Spleen (tissue), 11 donors: ENCODE data around the gene CPT1A. TPM values are rescaled to one million over a fixed set of nuclear protein-coding genes. Genes with fewer than 3 reads are reported as not detected.
A peak's percentile ranks its signal among the peaks of the same experiment; 100 is the strongest.

Experiments
- DNase-seq: peaks from one replicate; pipeline ENCODE4 v3.0.0-alpha.2; 2020
- H3K27ac ChIP-seq, 8 donors: fragments of 200-600 bp; sonication (generic) in 7 of 8; 1 replicate in 4 of 8; 2 replicates in 4 of 8; pipeline versions ENCODE4 v1.5.0 to v1.8.0; 2016 to 2021; ENCODE audit warnings: inconsistent platforms in 4 of 8, mild to moderate bottlenecking in 4 of 8, moderate library complexity in 1 of 8
- H3K27me3 ChIP-seq, 7 donors: fragments of 200-600 bp; sonication (generic) in 6 of 7; replicated peaks in 1 of 7; 1 replicate in 4 of 7; 2 replicates in 3 of 7; pipeline versions ENCODE4 v1.5.0 to v1.8.0; 2016 to 2021; ENCODE audit warnings: inconsistent platforms in 3 of 7, mild to moderate bottlenecking in 1 of 7
- H3K36me3 ChIP-seq, 6 donors: fragments of 200-600 bp; sonication (generic) in 5 of 6; 1 replicate in 4 of 6; 2 replicates in 2 of 6; pipeline versions ENCODE4 v1.5.0 to v1.8.0; 2016 to 2021; ENCODE audit warnings: inconsistent platforms in 2 of 6
- H3K4me1 ChIP-seq, 6 donors: fragments of 200-600 bp; sonication (generic) in 5 of 6; 1 replicate in 3 of 6; 2 replicates in 3 of 6; pipeline versions ENCODE4 v1.5.0 to v1.8.0; 2016 to 2021; ENCODE audit warnings: inconsistent platforms in 3 of 6
- H3K4me3 ChIP-seq, 8 donors: fragments of 200-600 bp; sonication (generic) in 7 of 8; 1 replicate in 4 of 8; 2 replicates in 4 of 8; pipeline versions ENCODE4 v1.5.0 to v1.8.0; 2016 to 2021; ENCODE audit warnings: inconsistent platforms in 4 of 8, mild to moderate bottlenecking in 4 of 8, moderate library complexity in 2 of 8
- H3K9me3 ChIP-seq, 8 donors: fragments of 200-600 bp; sonication (generic) in 7 of 8; 1 replicate in 4 of 8; 2 replicates in 4 of 8; pipeline versions ENCODE4 v1.5.0 to v1.8.0; 2016 to 2021; ENCODE audit warnings: inconsistent platforms in 4 of 8
- CTCF ChIP-seq, 11 experiments: fragments of 200-600 bp in 7 of 11; fragments of 450-650 bp in 4 of 11; sonication (generic) in 4 of 11; IDR thresholded peaks in 8 of 11; conservative IDR thresholded peaks in 3 of 11; 1 replicate in 7 of 11; 2 replicates in 4 of 11; pipeline versions ENCODE4 v1.4.0 to v1.8.0; 2016 to 2021; ENCODE audit warnings: antibody characterized with exemption in 11 of 11, inconsistent platforms in 4 of 11, mild to moderate bottlenecking in 1 of 11
- POLR2A ChIP-seq, 3 donors: fragments of 450-650 bp; IDR thresholded peaks; one replicate each; pipeline ENCODE4 v1.5.1; 2017; ENCODE audit warnings: antibody characterized with exemption in 3 of 3, mild to moderate bottlenecking in 1 of 3
- POLR2AphosphoS5 ChIP-seq, 3 donors: sonication (generic); formaldehyde crosslinking; IDR thresholded peaks; one replicate each; pipeline ENCODE4 v1.5.1; 2017; ENCODE audit warnings: antibody characterized with exemption in 3 of 3
- WGBS, 5 donors: extraction: QIAGEN DNeasy Blood & Tissue Kit in 3 of 5; methylation state at CpG; one replicate each; pipeline versions ENCODE4 v1.1.5 to v1.1.7; 2013 to 2018; 5-methylcytosine and 5-hydroxymethylcytosine counted together
- intact Hi-C: fragments of 100-400 bp; cut with DNase I; formaldehyde crosslinking; loops from one replicate; pipeline ENCODE4 v1.15.0; 2023; ENCODE audit warnings: low total_unique reads
- polyA plus RNA-seq, 3 donors: library from polyadenylated mRNA; stranded (reverse); fragments of 200-250 nt; gene quantifications; one replicate each; pipeline ENCODE4 v1.2.1, GENCODE V29; 2013
- total RNA-seq, 7 donors: library from RNA; depleted of rRNA in 3 of 7; stranded (reverse); fragments of >200 nt in 3 of 7; fragmentation: NEBNext Ultra II Directional in 4 of 7; extraction: Animal tissue kit (Norgen Biotek cat#: 25700) in 4 of 7; gene quantifications; one replicate each; pipeline versions ENCODE4 v1.1.0 to v1.2.1, GENCODE V29; 2016 to 2021
- donor health status: healthy with polysubstance abuse.
- donor health status: DM: no; HTN: no; CAD: no; lungs with moderate emphysema.
- donor health status: DM: no; HTN: no; CAD: no.
- donor health status: Bipolar disorder and iron deficiency.
- donor health status: healthy.
- donor health status: DM: no; HTN: no; CAD: no.
- donor health status: DM: yes; HTN: yes; CAD: no.

CPT1A gene
- total and polyA plus RNA-seq, 10 donors = 6.7 to 118 (median 69.4) TPM

DNA sequence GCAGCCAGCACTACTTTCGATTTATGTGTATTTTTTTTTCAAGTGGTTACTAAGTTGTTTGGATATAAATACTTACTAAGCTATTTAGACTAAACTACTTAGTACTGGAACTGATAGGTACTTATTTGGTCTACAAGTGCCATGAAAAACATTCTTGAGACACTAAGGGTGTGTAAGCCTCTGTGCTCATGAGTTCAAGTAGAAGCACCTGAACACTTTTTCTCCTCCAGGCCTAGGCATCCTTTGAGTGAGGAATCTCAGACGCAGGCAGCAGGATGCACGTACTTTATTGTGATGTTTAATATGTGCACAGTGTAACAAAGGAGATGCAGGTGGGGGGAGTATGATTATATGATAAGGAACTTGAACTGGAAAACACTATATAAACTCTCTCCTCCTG, 98.2 kb downstream of the CPT1A start:
- Histone ChIP-seq H3K9me3 (no peaks in the 10 kb centered on the region), H3K4me3 (no peak overlapping the region), H3K27me3 (no peaks in the 10 kb centered on the region), H3K27ac (no peak overlapping the region), H3K36me3 (peaks cover 0 to 37% (median 6%) of the 10 kb centered on the region in 6 donors), H3K4me1 (peaks cover 0 to under 1% (median 0%) of the 10 kb centered on the region in 6 donors)
- TF ChIP-seq CTCF (IDR thresholded peaks at IDR 0.05 in 8 of 11, conservative IDR thresholded peaks at IDR 0.05 in 3 of 11) (no peak), POLR2A (IDR thresholded peaks at IDR 0.05) (no peak), POLR2AphosphoS5 (IDR thresholded peaks at IDR 0.05) (no peak)
- WGBS, 5 donors = 91 to 98% (median 93%) methylated on average over 3 of the region's 3 CpGs
- DNase-seq = no peak
- intact Hi-C loops = no loop called here

DNA sequence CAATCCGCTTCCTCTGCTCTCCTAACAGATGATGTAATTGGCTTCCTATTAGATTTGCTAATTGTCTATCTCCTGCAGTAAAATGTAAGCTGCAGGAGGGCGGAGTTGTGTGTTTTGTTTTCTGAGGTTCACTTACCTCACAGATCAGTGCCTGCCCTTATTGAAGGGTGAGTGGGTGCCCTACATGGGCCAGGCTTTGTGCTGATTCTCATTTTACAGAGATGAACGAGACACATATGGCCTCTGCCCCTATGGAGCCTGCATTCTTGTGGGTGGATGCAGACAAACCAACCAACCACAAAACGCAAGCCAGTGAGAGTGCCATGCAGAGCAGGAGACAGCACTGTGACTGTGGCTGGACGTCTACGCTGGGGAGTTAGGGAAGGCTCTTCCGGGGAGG, 100.3 kb downstream of the CPT1A start:
- 77 to 89% (median 81%) methylated on average over 7 of the region's 7 CpGs for WGBS, 5 donors
- no peaks in the 10 kb centered on the region for H3K9me3 ChIP-seq
- intact Hi-C loops = no loop called here
- no peak for DNase-seq
- no peak for TF ChIP-seq CTCF (IDR thresholded peaks at IDR 0.05 in 8 of 11, conservative IDR thresholded peaks at IDR 0.05 in 3 of 11)
- no peak for TF ChIP-seq POLR2A (IDR thresholded peaks at IDR 0.05)
- TF ChIP-seq POLR2AphosphoS5 (IDR thresholded peaks at IDR 0.05) = no peak
- H3K27ac ChIP-seq = no peak overlapping the region
- no peak overlapping the region for H3K4me3 ChIP-seq
- no peaks in the 10 kb centered on the region for H3K27me3 ChIP-seq
- peaks cover 0 to 9% (median 0%) of the 10 kb centered on the region in 6 donors for H3K4me1 ChIP-seq
- H3K36me3 ChIP-seq = peaks cover 0 to 40% (median 4%) of the 10 kb centered on the region in 6 donors

DNA sequence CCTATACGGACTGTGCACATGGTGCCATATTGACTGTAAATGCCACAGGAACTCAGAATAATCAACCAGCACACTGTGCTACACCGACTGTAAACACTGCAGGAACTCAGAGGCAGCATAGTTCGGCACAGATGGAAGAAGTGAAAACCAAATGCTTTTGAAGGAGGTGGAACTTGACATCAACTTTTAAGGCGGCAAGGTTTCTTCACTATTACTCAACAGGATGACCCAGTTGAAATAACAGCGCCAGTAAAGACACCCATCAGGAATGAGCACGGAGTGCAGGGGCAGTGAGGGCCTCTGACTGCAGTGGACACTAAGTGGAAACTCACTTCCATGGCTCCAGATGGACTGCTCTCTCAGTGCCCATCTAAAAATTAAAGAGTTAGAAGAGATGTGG, 106.1 kb downstream of the CPT1A start:
- H3K36me3 ChIP-seq = peaks cover 0 to 10% (median 0%) of the 10 kb centered on the region in 6 donors
- intact Hi-C loops = no loop called here
- WGBS, 5 donors = 43 to 88% (median 66%) methylated on average over 6 of the region's 6 CpGs
- H3K4me1 ChIP-seq = peaks cover 0 to 30% (median 0%) of the 10 kb centered on the region in 6 donors
- peak overlapping the region in 5 of 8 donors; percentile 27 to 72 (median 66) for H3K27ac ChIP-seq
- DNase-seq = no peak
- H3K9me3 ChIP-seq = no peaks in the 10 kb centered on the region
- H3K4me3 ChIP-seq = peak overlapping the region in 1 of 8 donors; percentile 16
- H3K27me3 ChIP-seq = no peaks in the 10 kb centered on the region
- TF ChIP-seq POLR2AphosphoS5 (IDR thresholded peaks at IDR 0.05) (no peak), POLR2A (IDR thresholded peaks at IDR 0.05) (no peak), CTCF (IDR thresholded peaks at IDR 0.05 in 8 of 11, conservative IDR thresholded peaks at IDR 0.05 in 3 of 11) (no peak)

GRCh38 chr11:68735125-68735524, 106.6 kb downstream of the CPT1A start:
- intact Hi-C loops = no loop called here
- Histone ChIP-seq H3K4me1 (peaks cover 0 to 30% (median 0%) of the 10 kb centered on the region in 6 donors), H3K27me3 (no peaks in the 10 kb centered on the region), H3K4me3 (peak overlapping the region in 1 of 8 donors; percentile 16), H3K9me3 (no peaks in the 10 kb centered on the region), H3K36me3 (peaks cover 0 to 10% (median 0%) of the 10 kb centered on the region in 6 donors), H3K27ac (peak overlapping the region in 5 of 8 donors; percentile 27 to 72 (median 66))
- WGBS, 5 donors = 34 to 73% (median 52%) methylated on average over 6 of the region's 6 CpGs
- peak; percentile 78 for DNase-seq
- TF ChIP-seq POLR2A (IDR thresholded peaks at IDR 0.05) (no peak), CTCF (IDR thresholded peaks at IDR 0.05 in 8 of 11, conservative IDR thresholded peaks at IDR 0.05 in 3 of 11) (no peak), POLR2AphosphoS5 (IDR thresholded peaks at IDR 0.05) (no peak)
